Heart left ventricle (tissue), 16 donors: Measurements from ENCODE around the gene C2CD4D. TPM values are rescaled to one million over a fixed set of nuclear protein-coding genes. Genes with fewer than 3 reads are reported as not detected.
"Not testable (repeated sequence)": the region's sequence is repeated elsewhere in the genome, so short reads cannot be mapped to it uniquely, and the experiment has no call there.

ENCODE experiments used
- ATAC-seq, 4 donors: fragments of 200-7000 bp; cut with Tn5 transposase; one replicate each; pipeline ENCODE4 v1.9.1; 2020 to 2022; ENCODE audit warnings: moderate library complexity in 4 of 4, mild to moderate bottlenecking in 3 of 4, moderate number of reproducible peaks in 1 of 4
- DNase-seq, 5 donors: peaks; one replicate each; pipeline ENCODE4 v3.0.0-alpha.2; 2020
- H3K27ac ChIP-seq, 12 donors: fragments of 200-600 bp; sonication (generic) in 4 of 12; one replicate each; pipeline versions ENCODE4 v1.5.0 to v1.8.0; 2016 to 2022; ENCODE audit warnings: mild to moderate bottlenecking in 2 of 12
- H3K27me3 ChIP-seq, 9 donors: fragments of 200-600 bp; sonication (generic) in 2 of 9; one replicate each; pipeline versions ENCODE4 v1.5.1 to v1.8.0; 2016 to 2022; ENCODE audit warnings: mild to moderate bottlenecking in 3 of 9
- H3K36me3 ChIP-seq, 9 donors: fragments of 200-600 bp; sonication (generic) in 2 of 9; one replicate each; pipeline versions ENCODE4 v1.5.0 to v1.8.0; 2018 to 2022; ENCODE audit warnings: mild to moderate bottlenecking in 2 of 9
- H3K4me1 ChIP-seq, 12 donors: fragments of 200-600 bp; sonication (generic) in 4 of 12; one replicate each; pipeline versions ENCODE4 v1.5.0 to v1.8.0; 2016 to 2022; ENCODE audit warnings: mild to moderate bottlenecking in 3 of 12
- H3K4me3 ChIP-seq, 12 donors: fragments of 200-600 bp; sonication (generic) in 4 of 12; one replicate each; pipeline versions ENCODE4 v1.5.0 to v1.8.0; 2017 to 2022; ENCODE audit warnings: mild to moderate bottlenecking in 9 of 12, moderate library complexity in 4 of 12
- H3K9me3 ChIP-seq, 12 donors: fragments of 200-600 bp; sonication (generic) in 4 of 12; one replicate each; pipeline versions ENCODE4 v1.5.0 to v1.8.0; 2016 to 2022; ENCODE audit warnings: mild to moderate bottlenecking in 1 of 12
- CTCF ChIP-seq, 12 donors: fragments of 200-600 bp; sonication (generic) in 4 of 12; IDR thresholded peaks; one replicate each; pipeline versions ENCODE4 v1.5.0 to v1.8.0; 2018 to 2022; ENCODE audit warnings: antibody characterized with exemption in 12 of 12, mild to moderate bottlenecking in 5 of 12
- POLR2A ChIP-seq, 2 donors: fragments of 450-650 bp; IDR thresholded peaks; one replicate each; pipeline ENCODE4 v1.6.1; 2017; ENCODE audit warnings: antibody characterized with exemption in 2 of 2, mild to moderate bottlenecking in 2 of 2, moderate library complexity in 2 of 2
- WGBS, 4 donors: extraction: QIAGEN DNeasy Blood & Tissue Kit in 2 of 4; methylation state at CpG; one replicate each; pipeline versions ENCODE4 v1.1.5 to v1.1.7; 2013 to 2018; 5-methylcytosine and 5-hydroxymethylcytosine counted together
- intact Hi-C, 10 donors: fragments of 100-400 bp; cut with DNase I; formaldehyde crosslinking; loops; one replicate each; pipeline versions ENCODE4 v1.11.1 to v1.14.2; 2022
- polyA plus RNA-seq, 2 donors: library from polyadenylated mRNA; stranded (reverse); fragments of 200-250 nt; gene quantifications; one replicate each; pipeline ENCODE4 v1.2.3, GENCODE V29; 2013
- total RNA-seq, 9 donors: library from RNA; depleted of rRNA in 2 of 9; stranded (reverse); fragments of >200 nt in 2 of 9; fragmentation: NEBNext Ultra II Directional in 3 of 9; extraction: Animal tissue kit (Norgen Biotek cat#: 25700) in 3 of 9; gene quantifications; one replicate each; pipeline versions ENCODE4 v1.1.0 to v1.2.4, GENCODE V29; 2016 to 2023
- donor health status: ischemic (EF 13 %, LVEDD 7.1; RV severe dilation, severe dysfunction).
- donor health status: healthy with polysubstance abuse.
- donor health status: DM: no; HTN: yes; CAD: no.
- donor health status: DM: no; HTN: no; CAD: no.
- donor health status: ischemic (EF 25% LVEDD 6.9; RV normal size, moderate dysfunction).
- donor health status: ischemic (EF 25% LVEDD 5.7; RV mildly dilated, moderate dysfunction).
- donor health status: healthy.
- donor health status: DM: yes; HTN: yes; CAD: no.
- donor health status: ischemic (EF 35%, LVEDD 5.7; RV mildly dilated, moderate dysfunction).
- donor health status: nonischemic (EF 11% LVEDD 7.7; RV severe dilation, severe dysfunction).
- donor health status: DM: yes; HTN: yes; CAD: no.
- donor health status: PGD.
- donor health status: ischemic (EF 29% LVEDD 5.4; RV normal size, mild dysfunction).
- donor health status: nonischemic (EF 23%, LVEDD 6.1; RV moderate dilation, normal function).

C2CD4D gene
- total and polyA plus RNA-seq, 11 donors: 0.14 to 0.28 TPM; not detected in 9

GRCh38 chr1:151881479-151881878, 41.9 kb upstream of the C2CD4D start:
- ATAC-seq (no peak), DNase-seq (no peak)
- 48 to 66% (median 55%) methylated on average over 2 of the region's 2 CpGs for WGBS, 4 donors
- H3K4me1 ChIP-seq: no peaks in the 10 kb centered on the region
- no peaks in the 10 kb centered on the region for H3K27me3 ChIP-seq
- H3K27ac ChIP-seq: no peak overlapping the region
- peaks cover 0 to 35% (median 0%) of the 10 kb centered on the region in 9 donors for H3K36me3 ChIP-seq
- H3K9me3 ChIP-seq: no peaks in the 10 kb centered on the region
- intact Hi-C loops: no loop called here
- no peak overlapping the region for H3K4me3 ChIP-seq
- TF ChIP-seq POLR2A (IDR thresholded peaks at IDR 0.05): no peak
- TF ChIP-seq CTCF (IDR thresholded peaks at IDR 0.05): peak in 1 of 12 donors; percentile 10

- H3K4me1 ChIP-seq: peaks cover 0 to 4% (median 0%) of the 10 kb centered on the region in 12 donors
- intact Hi-C loops: no loop called here
- TF ChIP-seq POLR2A (IDR thresholded peaks at IDR 0.05) (no peak), CTCF (IDR thresholded peaks at IDR 0.05) (no peak)
- H3K9me3 ChIP-seq: no peaks in the 10 kb centered on the region
- no peak overlapping the region for H3K27ac ChIP-seq
- DNase-seq: no peak
- H3K27me3 ChIP-seq: no peaks in the 10 kb centered on the region
- no peak for ATAC-seq
- WGBS, 4 donors: 95 to 99% (median 97%) methylated on average over 1 of the region's 1 CpG
- no peak overlapping the region for H3K4me3 ChIP-seq
- peaks cover 0 to 46% (median 17%) of the 10 kb centered on the region in 9 donors for H3K36me3 ChIP-seq
Measured at GRCh38 chr1:151875419-151876097, 35.9 kb upstream of the C2CD4D start.

- H3K4me3 ChIP-seq, ATAC-seq, H3K4me1 ChIP-seq, intact Hi-C loops, H3K27me3 ChIP-seq, H3K9me3 ChIP-seq, H3K27ac ChIP-seq, DNase-seq: not testable (repeated sequence)
- WGBS, 4 donors: 64 to 73% (median 69%) methylated on average over 9 of the region's 9 CpGs
- H3K36me3 ChIP-seq: peaks cover 0 to 38% (median 17%) of the 10 kb centered on the region in 9 donors
Measured at GRCh38 chr1:151872776-151873175, 33.2 kb upstream of the C2CD4D start.

- no peak for TF ChIP-seq CTCF (IDR thresholded peaks at IDR 0.05)
- no peak for TF ChIP-seq POLR2A (IDR thresholded peaks at IDR 0.05)
- no peak overlapping the region for H3K27ac ChIP-seq
- WGBS, 4 donors: 47 to 59% (median 56%) methylated on average over 5 of the region's 5 CpGs
- peaks cover 0 to 17% (median 0%) of the 10 kb centered on the region in 12 donors for H3K4me1 ChIP-seq
- no peak overlapping the region for H3K4me3 ChIP-seq
- ATAC-seq (no peak), DNase-seq (no peak)
- intact Hi-C loops: no loop called here
- H3K27me3 ChIP-seq: no peaks in the 10 kb centered on the region
- peaks cover 0 to 32% (median 17%) of the 10 kb centered on the region in 9 donors for H3K36me3 ChIP-seq
- H3K9me3 ChIP-seq: no peaks in the 10 kb centered on the region
Measured at GRCh38 chr1:151871284-151872030, 31.8 kb upstream of the C2CD4D start.
